Stomach smooth muscle (tissue), 2 donors: ENCODE results near the gene ADGRL1.
A peak's percentile ranks its signal among the peaks of the same experiment; 100 is the strongest.

ENCODE experiments used
- H3K27ac ChIP-seq: one replicate; pipeline ENCODE4 v1.7.0; 2013; ENCODE audit warnings: mild to moderate bottlenecking, low read length, inconsistent platforms
- H3K27me3 ChIP-seq, 2 donors: one replicate each; pipeline ENCODE4 v1.7.0; 2013; ENCODE audit warnings: low read length in 2 of 2; ENCODE audit not compliant: insufficient read depth in 2 of 2, control insufficient read depth in 1 of 2
- H3K36me3 ChIP-seq, 2 donors: one replicate each; pipeline ENCODE4 v1.7.0; 2013; ENCODE audit warnings: low read length in 2 of 2; ENCODE audit not compliant: control insufficient read depth in 2 of 2, insufficient read depth in 2 of 2
- H3K4me1 ChIP-seq: one replicate; pipeline ENCODE4 v1.7.0; 2013; ENCODE audit warnings: low read length; ENCODE audit not compliant: control insufficient read depth, insufficient read depth
- H3K4me3 ChIP-seq, 2 donors: one replicate each; pipeline ENCODE4 v1.7.0; 2013; ENCODE audit warnings: low read length in 2 of 2
- H3K9ac ChIP-seq, 2 donors: one replicate each; pipeline ENCODE4 v1.7.0; 2013; ENCODE audit warnings: low read length in 2 of 2, mild to moderate bottlenecking in 1 of 2
- H3K9me3 ChIP-seq, 2 donors: one replicate each; pipeline ENCODE4 v1.7.0; 2013; ENCODE audit warnings: low read length in 2 of 2; ENCODE audit not compliant: control insufficient read depth in 2 of 2
- donor health status: healthy.
- donor health status: Pancreatic carcinoma.

The ADGRL1 gene

GRCh38 chr19:14158276-14159023, 47.5 kb downstream of the ADGRL1 start:
- H3K9me3 ChIP-seq = no peaks in the 10 kb centered on the region
- H3K4me1 ChIP-seq = no peaks in the 10 kb centered on the region
- H3K36me3 ChIP-seq = peaks cover 28 to 48% of the 10 kb centered on the region in 2 donors
- H3K4me3 ChIP-seq = no peak overlapping the region
- H3K27me3 ChIP-seq = no peaks in the 10 kb centered on the region
- no peak overlapping the region for H3K9ac ChIP-seq
- H3K27ac ChIP-seq = no peak overlapping the region

- Histone ChIP-seq H3K9ac (no peak overlapping the region), H3K4me3 (no peak overlapping the region), H3K4me1 (no peaks in the 10 kb centered on the region), H3K9me3 (no peaks in the 10 kb centered on the region), H3K27me3 (no peaks in the 10 kb centered on the region), H3K27ac (no peak overlapping the region), H3K36me3 (peaks cover 32 to 50% of the 10 kb centered on the region in 2 donors)
Measured at GRCh38 chr19:14156971-14157717, 48.8 kb downstream of the ADGRL1 start.

DNA sequence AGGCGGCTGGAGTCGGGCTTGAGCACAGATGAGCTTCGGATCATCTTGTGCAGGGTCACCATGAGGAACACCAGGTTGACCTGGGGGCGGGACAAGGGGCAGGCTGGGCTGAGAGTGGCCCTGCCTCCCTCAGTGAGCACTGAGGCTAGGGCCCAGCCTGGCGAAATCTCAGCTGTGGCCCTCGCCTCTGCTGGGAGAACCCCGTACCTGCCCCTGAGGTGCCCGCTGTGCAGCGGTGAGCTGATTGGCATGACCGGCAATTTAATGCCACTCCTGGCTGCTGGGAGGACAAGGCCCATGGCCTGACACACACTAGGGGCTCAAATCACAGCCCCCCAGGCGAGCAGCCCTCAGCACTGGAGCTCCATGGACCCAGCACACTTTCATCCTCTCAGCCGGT, 49.8 kb downstream of the ADGRL1 start:
- Histone ChIP-seq H3K9ac (no peak overlapping the region), H3K27ac (no peak overlapping the region), H3K9me3 (no peaks in the 10 kb centered on the region), H3K27me3 (no peaks in the 10 kb centered on the region), H3K4me1 (no peaks in the 10 kb centered on the region), H3K4me3 (no peak overlapping the region), H3K36me3 (peaks cover 34 to 51% of the 10 kb centered on the region in 2 donors)

- peaks cover 34 to 51% of the 10 kb centered on the region in 2 donors for H3K36me3 ChIP-seq
Measured at GRCh38 chr19:14155371-14155770, 50.6 kb downstream of the ADGRL1 start.

GRCh38 chr19:14152713-14153112, 53.3 kb downstream of the ADGRL1 start:
- Histone ChIP-seq H3K4me3 (no peak overlapping the region), H3K27ac (no peak overlapping the region), H3K4me1 (peaks cover 29% of the 10 kb centered on the region), H3K9me3 (no peaks in the 10 kb centered on the region), H3K36me3 (peaks cover 21 to 35% of the 10 kb centered on the region in 2 donors), H3K9ac (no peak overlapping the region), H3K27me3 (no peaks in the 10 kb centered on the region)

More at GRCh38 chr19:14155371-14155770, 50.6 kb downstream of the ADGRL1 start:
- H3K4me1 ChIP-seq = peaks cover 4% of the 10 kb centered on the region
- no peak overlapping the region for H3K4me3 ChIP-seq
- H3K27ac ChIP-seq = no peak overlapping the region
- no peaks in the 10 kb centered on the region for H3K9me3 ChIP-seq
- H3K27me3 ChIP-seq = no peaks in the 10 kb centered on the region
- no peak overlapping the region for H3K9ac ChIP-seq

DNA sequence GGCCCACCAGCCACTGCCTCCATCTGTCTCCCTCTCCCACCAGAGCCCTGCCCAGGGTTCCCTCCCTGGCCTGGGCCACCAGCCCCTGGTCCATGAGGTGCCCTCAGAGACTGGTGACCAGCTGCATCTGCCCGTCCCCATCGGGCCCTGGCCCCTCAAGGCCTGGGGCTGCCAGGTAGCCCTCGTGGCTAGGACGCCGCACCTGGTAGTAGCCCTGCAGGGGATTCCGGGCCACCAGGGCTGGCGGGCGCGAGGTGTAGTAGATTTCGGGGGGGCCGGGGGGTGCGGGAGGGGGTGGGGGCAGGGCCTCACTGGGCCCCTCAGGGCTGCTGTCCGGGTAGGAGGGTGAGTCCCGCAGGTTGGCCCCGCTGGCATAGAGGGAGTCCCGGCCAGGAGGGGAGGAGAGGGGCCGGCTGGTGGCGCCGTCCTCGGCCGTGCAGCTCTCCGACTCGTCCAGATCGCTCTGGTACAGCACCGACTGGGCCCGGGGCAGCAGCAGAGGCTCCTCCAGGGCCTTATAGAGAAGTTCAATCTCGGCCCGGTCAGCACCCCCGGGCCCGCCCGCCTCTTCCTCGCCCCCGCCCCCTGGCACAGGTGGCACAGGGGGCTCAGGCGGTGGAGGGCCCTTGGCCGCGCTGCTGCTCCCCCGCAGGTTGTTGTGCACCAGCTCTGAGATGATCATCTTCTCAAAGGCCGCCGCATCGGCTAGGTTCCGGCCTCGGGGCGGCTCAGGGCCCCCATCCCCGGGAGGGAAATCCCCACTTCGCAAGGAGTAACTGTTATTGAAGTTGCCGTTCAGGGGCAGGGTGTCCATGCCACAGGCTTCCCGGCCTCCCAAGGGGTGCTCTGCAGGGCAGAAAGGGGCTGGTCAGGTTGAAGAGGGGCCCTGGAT, 55.0 kb downstream of the ADGRL1 start:
- Histone ChIP-seq H3K36me3 (peaks cover 11 to 22% of the 10 kb centered on the region in 2 donors), H3K4me3 (no peak overlapping the region), H3K27ac (peak overlapping the region; percentile 85), H3K9me3 (no peaks in the 10 kb centered on the region), H3K4me1 (peaks cover 29% of the 10 kb centered on the region), H3K27me3 (no peaks in the 10 kb centered on the region), H3K9ac (peak overlapping the region in 1 of 2 donors; percentile 60)

- Histone ChIP-seq H3K27me3 (no peaks in the 10 kb centered on the region), H3K9me3 (no peaks in the 10 kb centered on the region), H3K27ac (peak overlapping the region; percentile 85), H3K9ac (peak overlapping the region; percentile 60 to 64), H3K4me1 (peaks cover 29% of the 10 kb centered on the region), H3K4me3 (peak overlapping the region; percentile 26 to 64), H3K36me3 (peaks cover 11 to 15% of the 10 kb centered on the region in 2 donors)
Measured at GRCh38 chr19:14150041-14150769, 55.8 kb downstream of the ADGRL1 start.

GRCh38 chr19:14149509-14149994, 56.4 kb downstream of the ADGRL1 start:
- Histone ChIP-seq H3K27me3 (no peaks in the 10 kb centered on the region), H3K27ac (peak overlapping the region; percentile 85), H3K36me3 (peaks cover 11% of the 10 kb centered on the region in 2 donors), H3K9ac (peak overlapping the region; percentile 64 to 68), H3K9me3 (no peaks in the 10 kb centered on the region), H3K4me1 (peaks cover 29% of the 10 kb centered on the region), H3K4me3 (peak overlapping the region; percentile 29 to 64)

- H3K27ac ChIP-seq = peak overlapping the region; percentile 85
- H3K9ac ChIP-seq = peak overlapping the region; percentile 64 to 68
- H3K9me3 ChIP-seq = no peaks in the 10 kb centered on the region
- peaks cover 29% of the 10 kb centered on the region for H3K4me1 ChIP-seq
- H3K27me3 ChIP-seq = no peaks in the 10 kb centered on the region
- H3K36me3 ChIP-seq = peaks cover 6 to 11% of the 10 kb centered on the region in 2 donors
- peak overlapping the region; percentile 29 to 64 for H3K4me3 ChIP-seq
Measured at GRCh38 chr19:14148751-14149410, 57.1 kb downstream of the ADGRL1 start.
